Glutamatergic neuron (in vitro differentiated cells): ENCODE data around the gene PDLIM5. TPM values are rescaled to one million over a fixed set of nuclear protein-coding genes. Genes with fewer than 3 reads are reported as not detected.

Experiments used
- DNase-seq: peaks from one replicate; pipeline ENCODE4 v3.0.0; 2022
- H3K27ac Mint-ChIP-seq: one replicate; pipeline ENCODE4 v1.8.0; 2020; ENCODE audit warnings: mild to moderate bottlenecking, mixed read lengths, inconsistent platforms; ENCODE audit not compliant: unreplicated experiment
- H3K27me3 Mint-ChIP-seq: one replicate; pipeline ENCODE4 v1.8.0; 2020; ENCODE audit warnings: mild to moderate bottlenecking, moderate library complexity, mixed read lengths, inconsistent platforms; ENCODE audit not compliant: unreplicated experiment
- H3K36me3 Mint-ChIP-seq: one replicate; pipeline ENCODE4 v1.8.0; 2020; ENCODE audit warnings: mild to moderate bottlenecking, mixed read lengths, inconsistent platforms; ENCODE audit not compliant: unreplicated experiment
- H3K4me1 Mint-ChIP-seq: one replicate; pipeline ENCODE4 v1.8.0; 2020; ENCODE audit warnings: mild to moderate bottlenecking, low read depth, mixed read lengths, inconsistent platforms; ENCODE audit not compliant: unreplicated experiment
- H3K4me3 Mint-ChIP-seq: one replicate; pipeline ENCODE4 v1.8.0; 2020; ENCODE audit warnings: mild to moderate bottlenecking, mixed read lengths, inconsistent platforms; ENCODE audit not compliant: unreplicated experiment
- H3K9me3 Mint-ChIP-seq: one replicate; pipeline ENCODE4 v1.8.0; 2020; ENCODE audit warnings: mild to moderate bottlenecking, moderate library complexity, mixed read lengths, inconsistent platforms; ENCODE audit not compliant: unreplicated experiment
- total RNA-seq: library from RNA; stranded (reverse); fragmentation: NEBNext Ultra II Directional; extraction: Animal tissue kit (Norgen Biotek cat#: 25700); gene quantifications from one replicate; pipeline ENCODE4 v1.2.1, GENCODE V29; 2021; ENCODE audit not compliant: unreplicated experiment
- TF ChIP-seq, protein P1 (sequence below): fragments of 200-600 bp; sonication (generic); IDR thresholded peaks from one replicate; pipeline ENCODE4 v1.5.0; 2021; ENCODE audit not compliant: partially characterized antibody, unreplicated experiment

Gene PDLIM5
- total RNA-seq, 1 donor from 2014 or later, result 32.7 TPM

- peaks cover 5% of the 10 kb centered on the region for H3K36me3 Mint-ChIP-seq
- no peak for DNase-seq
- H3K9me3 Mint-ChIP-seq, result no peaks in the 10 kb centered on the region
- H3K27ac Mint-ChIP-seq, result no peak overlapping the region
- peaks cover 1% of the 10 kb centered on the region for H3K4me1 Mint-ChIP-seq
- no peak overlapping the region for H3K4me3 Mint-ChIP-seq
- TF ChIP-seq, protein P1, sequence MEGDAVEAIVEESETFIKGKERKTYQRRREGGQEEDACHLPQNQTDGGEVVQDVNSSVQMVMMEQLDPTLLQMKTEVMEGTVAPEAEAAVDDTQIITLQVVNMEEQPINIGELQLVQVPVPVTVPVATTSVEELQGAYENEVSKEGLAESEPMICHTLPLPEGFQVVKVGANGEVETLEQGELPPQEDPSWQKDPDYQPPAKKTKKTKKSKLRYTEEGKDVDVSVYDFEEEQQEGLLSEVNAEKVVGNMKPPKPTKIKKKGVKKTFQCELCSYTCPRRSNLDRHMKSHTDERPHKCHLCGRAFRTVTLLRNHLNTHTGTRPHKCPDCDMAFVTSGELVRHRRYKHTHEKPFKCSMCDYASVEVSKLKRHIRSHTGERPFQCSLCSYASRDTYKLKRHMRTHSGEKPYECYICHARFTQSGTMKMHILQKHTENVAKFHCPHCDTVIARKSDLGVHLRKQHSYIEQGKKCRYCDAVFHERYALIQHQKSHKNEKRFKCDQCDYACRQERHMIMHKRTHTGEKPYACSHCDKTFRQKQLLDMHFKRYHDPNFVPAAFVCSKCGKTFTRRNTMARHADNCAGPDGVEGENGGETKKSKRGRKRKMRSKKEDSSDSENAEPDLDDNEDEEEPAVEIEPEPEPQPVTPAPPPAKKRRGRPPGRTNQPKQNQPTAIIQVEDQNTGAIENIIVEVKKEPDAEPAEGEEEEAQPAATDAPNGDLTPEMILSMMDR, result no peak
- H3K27me3 Mint-ChIP-seq, result peaks cover 1% of the 10 kb centered on the region
These were observed 106.7 kb downstream of the PDLIM5 start for GRCh38 chr4:94558392-94558904.

- Mint-ChIP-seq H3K9me3 (no peaks in the 10 kb centered on the region), H3K4me3 (no peak overlapping the region), H3K27ac (no peak overlapping the region), H3K27me3 (peaks cover 1% of the 10 kb centered on the region), H3K4me1 (peaks cover 1% of the 10 kb centered on the region), H3K36me3 (peaks cover 5% of the 10 kb centered on the region)
- DNase-seq, result no peak
- TF ChIP-seq, protein P1, result no peak
These were observed 107.6 kb downstream of the PDLIM5 start for GRCh38 chr4:94559351-94559806.

GRCh38 chr4:94561249-94562024 is 109.7 kb downstream of the PDLIM5 start:
- no peak overlapping the region for H3K27ac Mint-ChIP-seq
- H3K9me3 Mint-ChIP-seq, result no peaks in the 10 kb centered on the region
- DNase-seq, result no peak
- peaks cover 1% of the 10 kb centered on the region for H3K27me3 Mint-ChIP-seq
- no peaks in the 10 kb centered on the region for H3K36me3 Mint-ChIP-seq
- no peak overlapping the region for H3K4me3 Mint-ChIP-seq
- peaks cover 1% of the 10 kb centered on the region for H3K4me1 Mint-ChIP-seq
- TF ChIP-seq, protein P1, result no peak

GRCh38 chr4:94562285-94562684 is 110.5 kb downstream of the PDLIM5 start:
- Mint-ChIP-seq H3K27me3 (no peaks in the 10 kb centered on the region), H3K27ac (no peak overlapping the region), H3K4me1 (peaks cover 1% of the 10 kb centered on the region), H3K9me3 (no peaks in the 10 kb centered on the region), H3K36me3 (no peaks in the 10 kb centered on the region), H3K4me3 (no peak overlapping the region)
- no peak for DNase-seq
- TF ChIP-seq, protein P1, result no peak

GRCh38 chr4:94564252-94564651 is 112.5 kb downstream of the PDLIM5 start:
- Mint-ChIP-seq H3K4me1 (peaks cover 1% of the 10 kb centered on the region), H3K36me3 (no peaks in the 10 kb centered on the region), H3K27ac (no peak overlapping the region), H3K27me3 (no peaks in the 10 kb centered on the region), H3K4me3 (no peak overlapping the region), H3K9me3 (no peaks in the 10 kb centered on the region)
- no peak for DNase-seq
- TF ChIP-seq, protein P1, result no peak
